OCI-LY7 (cell line): ENCODE data around the gene SGPL1.

ENCODE experiments used
- CTCF ChIP-seq: fragments of 200-600 bp; sonication (generic); conservative IDR thresholded peaks from 2 replicates; pipeline ENCODE4 v1.5.1; 2014; ENCODE audit warnings: mild to moderate bottlenecking, antibody characterized with exemption, low read length, moderate library complexity, mixed read lengths
- EZH2phosphoT487 ChIP-seq: fragments of 200-600 bp; sonication (generic); IDR thresholded peaks from 2 replicates; pipeline ENCODE4 v1.6.1; 2018; ENCODE audit warnings: low read depth, borderline replicate concordance, mild to moderate bottlenecking, mixed run types, antibody characterized with exemption, low read length, moderate library complexity, mixed read lengths

- TF ChIP-seq CTCF (no peak), EZH2phosphoT487 (no peak)
Measured at GRCh38 chr10:70902661-70903261, 87.0 kb downstream of the SGPL1 start.
